ENCODE measurements around the gene HCRTR2. TPM values are rescaled to one million over a fixed set of nuclear protein-coding genes. Genes with fewer than 3 reads are reported as not detected.

The HCRTR2 gene
- total RNA-seq, 1 donor from 2014 or later: not detected

GRCh38 chr6:55182016-55182650 lies 7.8 kb downstream of the HCRTR2 start:
- DNase-seq (ENCODE audit: low read depth): no peak
- H3K4me3 ChIP-seq (ENCODE audit: low read depth, low read length): no peak overlapping the region

GRCh38 chr6:55184782-55185530 lies 10.6 kb downstream of the HCRTR2 start:
- no peak for DNase-seq (ENCODE audit: low read depth)
- H3K4me3 ChIP-seq (ENCODE audit: low read depth, low read length): no peak overlapping the region
- TF ChIP-seq, protein P1, sequence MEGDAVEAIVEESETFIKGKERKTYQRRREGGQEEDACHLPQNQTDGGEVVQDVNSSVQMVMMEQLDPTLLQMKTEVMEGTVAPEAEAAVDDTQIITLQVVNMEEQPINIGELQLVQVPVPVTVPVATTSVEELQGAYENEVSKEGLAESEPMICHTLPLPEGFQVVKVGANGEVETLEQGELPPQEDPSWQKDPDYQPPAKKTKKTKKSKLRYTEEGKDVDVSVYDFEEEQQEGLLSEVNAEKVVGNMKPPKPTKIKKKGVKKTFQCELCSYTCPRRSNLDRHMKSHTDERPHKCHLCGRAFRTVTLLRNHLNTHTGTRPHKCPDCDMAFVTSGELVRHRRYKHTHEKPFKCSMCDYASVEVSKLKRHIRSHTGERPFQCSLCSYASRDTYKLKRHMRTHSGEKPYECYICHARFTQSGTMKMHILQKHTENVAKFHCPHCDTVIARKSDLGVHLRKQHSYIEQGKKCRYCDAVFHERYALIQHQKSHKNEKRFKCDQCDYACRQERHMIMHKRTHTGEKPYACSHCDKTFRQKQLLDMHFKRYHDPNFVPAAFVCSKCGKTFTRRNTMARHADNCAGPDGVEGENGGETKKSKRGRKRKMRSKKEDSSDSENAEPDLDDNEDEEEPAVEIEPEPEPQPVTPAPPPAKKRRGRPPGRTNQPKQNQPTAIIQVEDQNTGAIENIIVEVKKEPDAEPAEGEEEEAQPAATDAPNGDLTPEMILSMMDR (conservative IDR thresholded peaks at IDR 0.05; ENCODE audit: low read depth, low read length): no peak

More at GRCh38 chr6:55182016-55182650, 7.8 kb downstream of the HCRTR2 start:
- TF ChIP-seq, protein P1 (conservative IDR thresholded peaks at IDR 0.05; ENCODE audit: low read depth, low read length): no peak

DNA sequence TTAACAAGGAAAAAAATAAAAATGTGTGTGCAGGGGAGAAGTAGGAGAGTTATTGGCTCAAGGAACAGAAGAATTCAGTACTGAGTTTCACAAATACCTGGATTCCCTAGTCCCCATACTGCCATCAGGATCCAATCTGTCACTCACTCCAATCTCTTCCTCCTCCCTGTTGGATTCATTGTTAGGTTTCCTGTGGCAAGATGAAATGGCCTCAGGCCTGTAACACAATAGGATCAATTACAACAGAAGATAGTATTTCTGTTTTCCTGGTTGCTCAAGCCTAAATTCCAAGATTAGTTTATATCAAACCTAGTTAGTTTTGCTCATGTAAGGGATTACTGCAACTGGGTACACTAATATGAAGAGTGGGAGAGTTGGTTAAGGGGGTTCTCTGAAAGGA lies 24.4 kb downstream of the HCRTR2 start:
- no peak for DNase-seq (ENCODE audit: low read depth)
- TF ChIP-seq, protein P1 (conservative IDR thresholded peaks at IDR 0.05; ENCODE audit: low read depth, low read length): no peak
- H3K4me3 ChIP-seq (ENCODE audit: low read depth, low read length): no peak overlapping the region

GRCh38 chr6:55199239-55199638 lies 24.9 kb downstream of the HCRTR2 start:
- H3K4me3 ChIP-seq (ENCODE audit: low read depth, low read length): no peak overlapping the region
- TF ChIP-seq, protein P1 (conservative IDR thresholded peaks at IDR 0.05; ENCODE audit: low read depth, low read length): no peak
- no peak for DNase-seq (ENCODE audit: low read depth)

- no peak overlapping the region for H3K4me3 ChIP-seq (ENCODE audit: low read depth, low read length)
- TF ChIP-seq, protein P1 (conservative IDR thresholded peaks at IDR 0.05; ENCODE audit: low read depth, low read length): no peak
- DNase-seq (ENCODE audit: low read depth): no peak
These were observed 34.5 kb downstream of the HCRTR2 start for GRCh38 chr6:55208478-55209458.

GRCh38 chr6:55210952-55211351 lies 36.6 kb downstream of the HCRTR2 start:
- TF ChIP-seq, protein P1 (conservative IDR thresholded peaks at IDR 0.05; ENCODE audit: low read depth, low read length): no peak
- DNase-seq (ENCODE audit: low read depth): no peak
- H3K4me3 ChIP-seq (ENCODE audit: low read depth, low read length): no peak overlapping the region
